ENCODE results near the gene DLGAP4. TPM values are rescaled to one million over a fixed set of nuclear protein-coding genes. Genes with fewer than 3 reads are reported as not detected.

Gene DLGAP4
- polyA plus RNA-seq, 1 donor (not counting 4 experiments of a cell fraction or from before 2014, with no cell fraction given), result 9.6 TPM

- H4K20me1 ChIP-seq (ENCODE audit: control insufficient read depth, extremely low read depth, insufficient read depth, low read length), result no peaks in the 10 kb centered on the region
- no peak for TF ChIP-seq CTCF (optimal IDR thresholded peaks at IDR 0.05 in 1 of 3, IDR thresholded peaks at IDR 0.05 in 1 of 3, conservative IDR thresholded peaks at IDR 0.05 in 1 of 3; ENCODE audit: extremely low read depth in 1 of 3, insufficient read depth in 2 of 3, low read length in 3 of 3)
- TF ChIP-seq EZH2 (IDR thresholded peaks at IDR 0.05; ENCODE audit: low read length), result no peak
- dilution Hi-C loops (cut with MboI; ENCODE audit: extremely low pct_ligation_motif_present, low sequenced_read_pairs), result no loop called here
- DNase-seq (ENCODE audit: low read depth, low spot score) (no peak), FAIRE-seq (no peak)
- H3K4me1 ChIP-seq (ENCODE audit: control insufficient read depth, extremely low read depth, insufficient read depth, low read length), result no peaks in the 10 kb centered on the region
- H3K4me3 ChIP-seq (ENCODE audit: control insufficient read depth in 2 of 3, extremely low read depth in 1 of 3, insufficient read depth in 2 of 3, low read depth in 1 of 3, low read length in 3 of 3), result no peak overlapping the region
- H3K9me1 ChIP-seq (ENCODE audit: control insufficient read depth, extremely low read depth, insufficient read depth, low read length), result no peaks in the 10 kb centered on the region
- no peaks in the 10 kb centered on the region for H3K79me2 ChIP-seq (ENCODE audit: control insufficient read depth, insufficient read depth, low read length)
- no peak overlapping the region for H3K4me2 ChIP-seq (ENCODE audit: control insufficient read depth, extremely low read depth, insufficient read depth, low read depth, low read length)
- no peaks in the 10 kb centered on the region for H3K9me3 ChIP-seq (ENCODE audit: control insufficient read depth, low read depth, low read length)
- H3K27ac ChIP-seq (ENCODE audit: control insufficient read depth, insufficient read depth, low read length), result no peak overlapping the region
- no peak overlapping the region for H2AFZ ChIP-seq (ENCODE audit: control insufficient read depth, low read length)
- no peak overlapping the region for H3K9ac ChIP-seq (ENCODE audit: control insufficient read depth, extremely low read depth, insufficient read depth, low read length)
- no peaks in the 10 kb centered on the region for H3K27me3 ChIP-seq (ENCODE audit: control insufficient read depth, extremely low read depth, insufficient read depth, low read length)
- no peaks in the 10 kb centered on the region for H3K36me3 ChIP-seq (ENCODE audit: control insufficient read depth in 2 of 2, extremely low read depth in 1 of 2, insufficient read depth in 2 of 2, low read length in 2 of 2)
Measured at GRCh38 chr20:36352843-36353553, 46.9 kb downstream of the DLGAP4 start.

GRCh38 chr20:36353740-36354139, 47.6 kb downstream of the DLGAP4 start:
- Histone ChIP-seq H3K79me2 (ENCODE audit: control insufficient read depth, insufficient read depth, low read length) (no peaks in the 10 kb centered on the region), H3K9ac (ENCODE audit: control insufficient read depth, extremely low read depth, insufficient read depth, low read length) (no peak overlapping the region), H3K4me3 (ENCODE audit: control insufficient read depth in 2 of 3, extremely low read depth in 1 of 3, insufficient read depth in 2 of 3, low read depth in 1 of 3, low read length in 3 of 3) (no peak overlapping the region), H4K20me1 (ENCODE audit: control insufficient read depth, extremely low read depth, insufficient read depth, low read length) (no peaks in the 10 kb centered on the region), H2AFZ (ENCODE audit: control insufficient read depth, low read length) (no peak overlapping the region), H3K9me3 (ENCODE audit: control insufficient read depth, low read depth, low read length) (no peaks in the 10 kb centered on the region), H3K27ac (ENCODE audit: control insufficient read depth, insufficient read depth, low read length) (no peak overlapping the region), H3K36me3 (ENCODE audit: control insufficient read depth in 2 of 2, extremely low read depth in 1 of 2, insufficient read depth in 2 of 2, low read length in 2 of 2) (no peaks in the 10 kb centered on the region), H3K4me2 (ENCODE audit: control insufficient read depth, extremely low read depth, insufficient read depth, low read depth, low read length) (no peak overlapping the region), H3K4me1 (ENCODE audit: control insufficient read depth, extremely low read depth, insufficient read depth, low read length) (no peaks in the 10 kb centered on the region), H3K27me3 (ENCODE audit: control insufficient read depth, extremely low read depth, insufficient read depth, low read length) (no peaks in the 10 kb centered on the region), H3K9me1 (ENCODE audit: control insufficient read depth, extremely low read depth, insufficient read depth, low read length) (no peaks in the 10 kb centered on the region)
- dilution Hi-C loops (cut with MboI; ENCODE audit: extremely low pct_ligation_motif_present, low sequenced_read_pairs), result no loop called here
- TF ChIP-seq CTCF (optimal IDR thresholded peaks at IDR 0.05 in 1 of 3, IDR thresholded peaks at IDR 0.05 in 1 of 3, conservative IDR thresholded peaks at IDR 0.05 in 1 of 3; ENCODE audit: extremely low read depth in 1 of 3, insufficient read depth in 2 of 3, low read length in 3 of 3) (no peak), EZH2 (IDR thresholded peaks at IDR 0.05; ENCODE audit: low read length) (no peak)
- DNase-seq (ENCODE audit: low read depth, low spot score), result no peak
- no peak for FAIRE-seq
